ENCODE data around the gene RPL38.

RPL38 gene

GRCh38 chr17:74211141-74211911 lies 7.8 kb downstream of the RPL38 start:
- no peak for DNase-seq

GRCh38 chr17:74211912-74212208 lies 8.4 kb downstream of the RPL38 start:
- no peak for DNase-seq

- DNase-seq, result no peak
These were observed 8.9 kb downstream of the RPL38 start for GRCh38 chr17:74212209-74212912.

GRCh38 chr17:74212913-74213791 lies 9.7 kb downstream of the RPL38 start, which contains the start of gene TTYH2:
Gene TTYH2 (plus strand): TSS chr17:74213571. CDS start chr17:74213588, 17 bp downstream.
- DNase-seq, result peak; percentile 66

GRCh38 chr17:74213861-74214391 lies 10.4 kb downstream of the RPL38 start:
- DNase-seq, result peak; percentile 9

- no peak for DNase-seq
These were observed 11.2 kb downstream of the RPL38 start for GRCh38 chr17:74214484-74215341.

GRCh38 chr17:74215342-74215727 lies 11.9 kb downstream of the RPL38 start:
- DNase-seq, result no peak

GRCh38 chr17:74216505-74216904 lies 13.0 kb downstream of the RPL38 start:
- DNase-seq, result no peak

GRCh38 chr17:74217037-74217730 lies 13.7 kb downstream of the RPL38 start:
- peak; percentile 63 for DNase-seq

GRCh38 chr17:74217888-74218287 lies 14.4 kb downstream of the RPL38 start:
- DNase-seq, result peak; percentile 53

- no peak for DNase-seq
These were observed 15.0 kb downstream of the RPL38 start for GRCh38 chr17:74218436-74218835.

- no peak for DNase-seq
These were observed 16.2 kb downstream of the RPL38 start for GRCh38 chr17:74219576-74220133.

- DNase-seq, result no peak
These were observed 16.7 kb downstream of the RPL38 start for GRCh38 chr17:74220219-74220618.

- DNase-seq, result no peak
These were observed 17.7 kb downstream of the RPL38 start for GRCh38 chr17:74220946-74221818.

GRCh38 chr17:74222399-74222798 lies 18.9 kb downstream of the RPL38 start:
- no peak for DNase-seq

GRCh38 chr17:74223901-74224300 lies 20.4 kb downstream of the RPL38 start:
- no peak for DNase-seq

GRCh38 chr17:74224959-74225725 lies 21.7 kb downstream of the RPL38 start:
- no peak for DNase-seq

GRCh38 chr17:74226252-74226651 lies 22.8 kb downstream of the RPL38 start:
- DNase-seq, result no peak
